ENCODE results near the gene UBE4A.
A peak's percentile ranks its signal among the peaks of the same experiment; 100 is the strongest.

UBE4A gene

DNA sequence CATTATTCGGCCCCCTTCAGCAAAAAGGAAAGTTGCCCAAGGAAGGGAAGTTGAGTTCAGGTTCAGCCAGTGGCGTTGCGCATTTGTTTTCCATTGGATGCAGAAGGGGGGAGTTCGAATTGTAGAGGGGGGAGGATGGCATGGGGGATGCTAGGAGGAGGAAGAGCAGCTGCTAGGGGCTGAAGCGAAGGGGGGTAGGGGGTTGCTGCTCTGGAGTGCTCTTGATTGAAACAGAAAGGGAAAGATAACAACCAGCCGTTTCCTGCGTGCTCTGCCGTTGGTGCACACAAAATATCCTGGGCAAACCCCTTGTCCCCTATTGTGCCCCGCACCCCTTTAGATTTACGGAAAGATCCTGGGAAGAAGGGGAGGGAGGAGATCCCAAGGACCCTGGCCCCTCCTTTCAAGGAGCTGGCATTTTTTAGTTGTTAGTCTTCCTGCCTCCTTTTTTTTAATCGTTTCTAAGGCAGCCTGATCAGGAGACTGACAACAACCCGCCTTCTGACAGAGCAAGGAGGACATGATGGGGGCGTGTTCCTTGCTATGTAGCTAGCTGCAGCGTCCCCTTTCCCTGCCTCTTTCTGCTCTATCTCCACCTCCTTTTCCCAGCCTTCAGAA, 79.0 kb downstream of the UBE4A start:
- peak; percentile 79 for DNase-seq (ENCODE audit: low spot score)

DNA sequence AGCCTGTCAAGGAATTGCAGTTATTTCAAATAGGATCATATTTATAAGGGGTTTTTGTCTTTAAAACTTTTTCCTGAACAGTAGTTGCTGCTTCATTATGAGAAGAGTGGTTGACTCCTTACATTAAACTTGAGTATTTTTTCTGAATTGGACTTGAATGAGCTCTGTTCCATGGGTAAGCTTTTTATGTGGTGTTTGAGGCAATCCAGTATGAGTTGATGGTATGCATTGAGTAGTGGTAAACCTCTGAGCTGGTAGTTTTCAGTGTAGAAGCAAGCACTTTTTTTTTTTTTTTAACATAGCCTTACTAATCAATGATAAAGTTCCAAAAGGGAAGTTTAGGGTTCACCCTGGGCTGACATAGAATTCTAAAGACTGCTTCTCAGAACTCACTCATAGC, 80.2 kb downstream of the UBE4A start:
- DNase-seq (ENCODE audit: low spot score) = no peak

DNA sequence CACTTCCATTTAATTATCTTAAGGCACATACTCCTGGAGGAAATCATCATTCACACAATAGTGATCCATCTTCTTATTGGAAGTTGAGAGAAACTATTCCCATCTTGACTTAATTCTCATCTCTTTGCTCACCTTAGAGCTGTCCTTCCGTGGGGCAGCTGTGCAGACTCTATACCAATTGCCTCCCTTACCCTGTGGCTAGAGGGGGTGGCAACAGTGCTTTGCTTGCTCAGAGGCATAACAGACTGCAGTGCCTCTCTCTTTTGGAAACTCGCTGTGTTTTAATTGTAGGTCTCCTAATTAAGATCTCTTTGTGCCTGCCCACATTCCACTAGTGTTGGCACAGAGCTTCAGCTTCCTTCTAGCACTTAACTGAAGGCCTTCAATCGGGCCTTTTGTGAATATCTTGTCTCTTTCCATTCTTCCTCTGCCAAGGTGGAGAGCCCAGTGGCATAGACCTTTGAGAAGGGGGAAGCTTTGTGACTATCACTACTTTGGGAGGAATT, 82.4 kb downstream of the UBE4A start:
- DNase-seq (ENCODE audit: low spot score) = no peak

DNA sequence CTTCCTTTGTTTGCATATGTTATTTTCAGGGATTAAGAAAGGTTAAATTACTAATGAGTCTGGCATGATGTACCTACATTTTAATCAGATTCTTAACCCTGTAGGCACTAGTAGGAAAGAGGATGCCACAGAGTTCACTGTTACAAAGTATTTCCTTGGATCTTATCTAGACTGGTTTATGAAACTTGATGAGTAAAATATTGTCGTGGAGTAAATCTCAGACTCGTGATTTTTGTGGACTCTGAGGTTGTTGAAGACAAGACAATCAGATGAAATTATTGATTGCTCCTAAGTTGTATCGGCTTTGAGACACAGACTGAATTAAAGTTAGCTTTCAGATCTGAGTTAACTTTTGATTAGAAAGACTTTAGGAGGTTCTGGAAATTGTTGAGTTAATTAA, 82.9 kb downstream of the UBE4A start:
- DNase-seq (ENCODE audit: low spot score) = no peak

DNA sequence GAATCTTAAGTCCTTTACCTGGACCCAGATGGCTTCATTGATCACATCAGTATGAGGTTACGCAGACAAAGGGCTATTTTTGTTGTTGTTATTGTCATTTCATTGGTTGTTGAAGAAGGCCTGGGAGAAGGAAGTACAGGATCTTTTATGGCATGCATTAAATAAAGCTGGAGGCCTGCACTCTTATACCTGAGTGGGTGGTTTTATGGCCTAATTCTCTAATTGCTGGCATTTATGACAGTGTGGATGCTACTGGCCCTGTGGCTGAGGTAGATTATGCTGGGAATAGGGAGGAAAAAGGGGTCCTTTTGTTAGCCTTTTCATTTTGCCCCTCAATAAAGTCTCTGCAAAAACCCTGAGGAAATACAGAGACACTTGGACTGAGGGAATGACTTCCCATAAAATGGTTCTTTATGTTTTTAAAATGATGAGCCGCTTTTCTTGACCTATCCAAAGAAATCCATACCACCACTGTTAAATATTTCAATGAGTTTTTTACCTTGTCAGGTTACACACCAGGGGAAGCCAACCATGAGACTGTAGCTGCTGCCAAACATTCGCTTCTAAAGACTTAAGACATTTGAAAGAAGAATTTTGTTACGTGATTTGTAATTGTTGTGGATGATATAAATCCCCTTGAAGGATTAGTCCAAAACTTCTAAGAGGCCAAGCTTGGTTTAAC, 83.6 kb downstream of the UBE4A start:
- no peak for DNase-seq (ENCODE audit: low spot score)

DNA sequence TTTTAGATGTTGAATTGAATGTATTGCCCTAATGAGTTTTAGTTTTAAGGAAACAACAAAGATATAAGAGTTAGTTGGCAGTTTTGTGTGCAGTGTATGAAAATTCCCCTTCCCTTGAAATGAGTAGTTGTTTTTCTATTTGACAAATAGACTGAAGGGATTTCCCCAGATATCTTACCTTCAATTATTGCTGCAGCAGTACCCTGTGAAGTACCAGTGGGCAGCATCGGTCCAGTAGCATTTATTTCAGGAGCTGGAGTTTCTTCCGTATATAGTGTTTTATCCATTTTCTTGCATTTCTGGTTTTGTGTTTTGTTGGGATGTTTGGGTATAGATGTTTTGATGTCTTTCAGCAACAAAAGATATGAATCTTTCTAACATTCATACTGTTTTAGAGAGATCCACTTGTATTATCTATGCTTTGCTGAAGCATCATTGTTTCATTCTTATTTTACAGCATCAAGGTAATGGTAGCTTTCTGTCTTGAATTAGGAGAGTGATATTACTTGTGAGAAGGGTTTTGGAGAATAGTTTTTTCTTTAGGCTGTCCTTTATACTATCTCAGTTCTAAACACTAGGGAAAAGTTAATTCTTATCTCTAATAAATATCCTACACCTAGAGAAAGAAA, 84.3 kb downstream of the UBE4A start:
- no peak for DNase-seq (ENCODE audit: low spot score)

DNA sequence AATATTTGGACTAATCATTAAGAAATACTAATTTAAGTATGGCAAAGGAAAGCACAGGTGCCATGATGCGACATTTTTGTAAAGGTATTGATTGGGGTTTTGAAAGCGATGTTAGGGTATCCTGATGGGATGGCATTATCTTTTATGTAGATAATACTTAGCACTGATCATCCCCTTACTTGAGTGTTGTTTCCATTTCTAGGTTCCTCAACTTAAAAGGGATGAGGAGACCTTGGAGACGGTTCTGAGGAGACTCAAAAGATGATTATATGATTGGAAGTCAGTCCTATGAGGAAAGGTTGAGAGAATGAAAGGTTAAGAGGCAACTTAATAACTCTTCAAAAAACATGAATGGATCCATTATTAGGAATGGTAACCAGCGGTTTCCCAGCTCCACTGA, 88.0 kb downstream of the UBE4A start:
- no peak for DNase-seq (ENCODE audit: low spot score)

DNA sequence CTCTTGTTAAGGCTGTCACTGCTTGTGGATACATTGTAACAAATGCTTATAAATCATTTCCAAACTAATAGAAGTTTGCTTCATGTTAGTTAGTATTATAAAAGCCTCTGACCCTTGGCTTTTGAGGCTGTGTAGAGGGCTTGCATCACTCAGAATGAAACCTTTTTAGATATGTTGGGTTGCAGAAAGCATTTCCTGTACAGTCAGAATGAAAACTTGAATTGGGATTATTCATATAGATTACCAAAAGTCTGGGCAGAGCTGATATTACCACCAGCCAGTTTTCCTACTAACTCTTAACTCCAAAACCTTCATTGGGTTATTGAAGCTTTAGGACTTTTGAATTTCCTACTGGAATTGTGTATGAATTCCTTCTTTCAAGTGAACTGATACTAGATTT, 88.9 kb downstream of the UBE4A start:
- peak; percentile 16 for DNase-seq (ENCODE audit: low spot score)
